ENCODE data around the gene PRPF8. TPM values are rescaled to one million over a fixed set of nuclear protein-coding genes. Genes with fewer than 3 reads are reported as not detected.

PRPF8 gene
- total and polyA plus RNA-seq, 2 of the 13 experiments (the other 11 are each of a cell fraction or from before 2014, with no cell fraction given): 112 to 179 TPM

GRCh38 chr17:1716076-1716911, 31.6 kb upstream of the PRPF8 start (continued):
- TF ChIP-seq BCL3 (CRISPR knock-in tag; IDR thresholded peaks at IDR 0.05) (no peak), ZSCAN30 (CRISPR knock-in tag; IDR thresholded peaks at IDR 0.05) (no peak), MTA3 (CRISPR knock-in tag; IDR thresholded peaks at IDR 0.05) (no peak), STAG1 (CRISPR knock-in tag; IDR thresholded peaks at IDR 0.05) (peak; percentile 15; the same call in 1 of the 2 replicates), NFIB (CRISPR knock-in tag; IDR thresholded peaks at IDR 0.05; ENCODE audit: borderline replicate concordance) (no peak), ZNF337 (CRISPR knock-in tag; IDR thresholded peaks at IDR 0.05; ENCODE audit: borderline replicate concordance, low read depth) (no peak), NKX3-1 (CRISPR knock-in tag; IDR thresholded peaks at IDR 0.05) (no peak), PHF20 (CRISPR knock-in tag; IDR thresholded peaks at IDR 0.05) (peak; percentile 36; the same call in 1 of the 2 replicates), ZSCAN20 (CRISPR knock-in tag; IDR thresholded peaks at IDR 0.05; ENCODE audit: borderline replicate concordance) (no peak), GZF1 (CRISPR knock-in tag; IDR thresholded peaks at IDR 0.05) (no peak), DDIT3 (CRISPR knock-in tag; IDR thresholded peaks at IDR 0.05) (no peak), POGZ (CRISPR knock-in tag; IDR thresholded peaks at IDR 0.05) (no peak), RFX3 (CRISPR knock-in tag; IDR thresholded peaks at IDR 0.05) (no peak), MZF1 (CRISPR knock-in tag; IDR thresholded peaks at IDR 0.05; ENCODE audit: borderline replicate concordance) (no peak), PPARG (CRISPR knock-in tag; conservative IDR thresholded peaks at IDR 0.05) (no peak), SKIL (CRISPR knock-in tag; IDR thresholded peaks at IDR 0.05; ENCODE audit: borderline replicate concordance) (no peak), ZNF598 (CRISPR knock-in tag; IDR thresholded peaks at IDR 0.05; ENCODE audit: borderline replicate concordance) (no peak), BRD4 (CRISPR knock-in tag; IDR thresholded peaks at IDR 0.05) (no peak; the same call in 1 of the 2 replicates), TBL1XR1 (IDR thresholded peaks at IDR 0.05; ENCODE audit: borderline replicate concordance, low read length, partially characterized antibody) (no peak), SNAPC4 (CRISPR knock-in tag; IDR thresholded peaks at IDR 0.05) (no peak), ZNF75D (CRISPR knock-in tag; IDR thresholded peaks at IDR 0.05; ENCODE audit: borderline replicate concordance) (no peak)
